BJ (cell line): ENCODE measurements around the gene PDZK1IP1. TPM values are rescaled to one million over a fixed set of nuclear protein-coding genes. Genes with fewer than 3 reads are reported as not detected.
A peak's percentile ranks its signal among the peaks of the same experiment; 100 is the strongest.
"Not testable (repeated sequence)": the region's sequence is repeated elsewhere in the genome, so short reads cannot be mapped to it uniquely, and the experiment has no call there.

Experiments used
- CTCF ChIA-PET: fragments of 350-600 bp; formaldehyde crosslinking; extraction: SDS; loops from one replicate; lab custom pipeline; 2021; ENCODE audit warnings: antibody characterized with exemption, inconsistent platforms; lab: Yijun Ruan, JAX
- POLR2A ChIA-PET: fragments of 300-600 bp; sonication (Branson Sonifier 250); formaldehyde crosslinking; extraction: SDS; loops from one replicate; lab custom pipeline; 2021; ENCODE audit warnings: antibody characterized with exemption; lab: Charles Lee
- DNase-seq: peaks from one replicate; pipeline ENCODE4 v3.0.0-alpha.2; 2011; ENCODE audit warnings: low read depth
- H3K27me3 ChIP-seq: 2 replicates; pipeline ENCODE4 v1.6.0; 2011; ENCODE audit warnings: low read length; ENCODE audit not compliant: control insufficient read depth, insufficient read depth
- H3K36me3 ChIP-seq: 2 replicates; pipeline ENCODE4 v1.5.1; 2011; ENCODE audit warnings: low read length; ENCODE audit not compliant: control insufficient read depth, insufficient read depth
- H3K4me3 ChIP-seq: 2 replicates; pipeline ENCODE4 v1.5.1; 2011; ENCODE audit warnings: low read depth, mild to moderate bottlenecking, control low read depth, low read length
- CTCF ChIP-seq: IDR thresholded peaks from 2 replicates; pipeline ENCODE4 v1.5.1; 2011; ENCODE audit warnings: low read depth, mild to moderate bottlenecking, control low read depth, inconsistent platforms, low read length, moderate library complexity; ENCODE audit not compliant: insufficient read depth
- polyA plus RNA-seq: library from polyadenylated mRNA; depleted of rRNA; stranded (reverse); fragments of >200 nt; gene quantifications from 2 replicates; pipeline ENCODE4 v1.2.3, GENCODE V29; 2011; rRNA removed

Gene PDZK1IP1
- polyA plus RNA-seq, 1 experiment, result not detected

- H3K27me3 ChIP-seq, CTCF ChIA-PET, H3K36me3 ChIP-seq, DNase-seq, H3K4me3 ChIP-seq, POLR2A ChIA-PET: not testable (repeated sequence)
- TF ChIP-seq CTCF, result peak; percentile 40
Observed at GRCh38 chr1:47143654-47144053, 46.2 kb downstream of the PDZK1IP1 start.

- CTCF ChIA-PET, H3K36me3 ChIP-seq, DNase-seq, POLR2A ChIA-PET, H3K27me3 ChIP-seq, H3K4me3 ChIP-seq: not testable (repeated sequence)
Observed at GRCh38 chr1:47140358-47140757, 49.5 kb downstream of the PDZK1IP1 start.

- no peak for TF ChIP-seq CTCF
- no peak overlapping the region for H3K4me3 ChIP-seq
- ChIA-PET POLR2A (no interaction called here), CTCF (no interaction called here)
- no peak for DNase-seq
- no peaks in the 10 kb centered on the region for H3K36me3 ChIP-seq
- H3K27me3 ChIP-seq, result no peaks in the 10 kb centered on the region
Observed at GRCh38 chr1:47137925-47138615, 51.8 kb downstream of the PDZK1IP1 start.

- TF ChIP-seq CTCF, result no peak
- Histone ChIP-seq H3K36me3 (no peaks in the 10 kb centered on the region), H3K4me3 (no peak within 1 kb of the TSS), H3K27me3 (no peaks in the 10 kb centered on the region)
- CTCF ChIA-PET, result no interaction called here
- POLR2A ChIA-PET, result no interaction called here
- no peak for DNase-seq
Observed at GRCh38 chr1:47137198-47137597, 52.6 kb downstream of the PDZK1IP1 start, which contains the start of gene CYP4A22. CYP4A22 (plus strand) TSS chr1:47137441; CDS start chr1:47137486, 45 bp downstream.

Other genes with a start within 250 kb of the PDZK1IP1 start
- not detected in 2 replicates for gene CYP4A11, start 248.6 kb downstream of the PDZK1IP1 start, polyA plus RNA-seq
- not detected in 2 replicates for gene CYP4X1, start 166.4 kb downstream of the PDZK1IP1 start, polyA plus RNA-seq
- gene CYP4Z1, start 122.8 kb downstream of the PDZK1IP1 start, polyA plus RNA-seq, result not detected in 2 replicates
- gene CYP4A22, start 52.6 kb downstream of the PDZK1IP1 start, polyA plus RNA-seq, result not detected in 2 replicates
- gene TAL1, start 42.2 kb upstream of the PDZK1IP1 start, polyA plus RNA-seq, result not detected in 2 replicates
- 6.3 and 10.0 TPM in 2 replicates for gene STIL, start 124.1 kb upstream of the PDZK1IP1 start, polyA plus RNA-seq
- 22.5 and 58.1 TPM in 2 replicates for gene CMPK1, start 143.8 kb upstream of the PDZK1IP1 start, polyA plus RNA-seq
- gene FOXE3, start 226.2 kb upstream of the PDZK1IP1 start, polyA plus RNA-seq, result 0.04 TPM in 1 of 2 replicates, not detected in the other
- 0.07 and 0.09 TPM in 2 replicates for gene FOXD2, start 248.0 kb upstream of the PDZK1IP1 start, polyA plus RNA-seq